Measurements from ENCODE around the gene SSC4D. TPM values are rescaled to one million over a fixed set of nuclear protein-coding genes. Genes with fewer than 3 reads are reported as not detected.
"Not testable (repeated sequence)": the region's sequence is repeated elsewhere in the genome, so short reads cannot be mapped to it uniquely, and the experiment has no call there.

SSC4D gene
- total RNA-seq, 1 donor from 2014 or later = 0.99 TPM

GRCh38 chr7:76368190-76368589 lies 41.3 kb downstream of the SSC4D start:
- no peak overlapping the region for H3K4me3 ChIP-seq
- H3K27me3 ChIP-seq (ENCODE audit: low read depth) = no peaks in the 10 kb centered on the region
- no peaks in the 10 kb centered on the region for H3K36me3 ChIP-seq
- H3K27ac ChIP-seq (replicated peaks) = no peak overlapping the region
- no peaks in the 10 kb centered on the region for H3K9me3 ChIP-seq (replicated peaks)
- intact Hi-C loops (cut with micrococcal nuclease) = no loop called here
- DNase-seq = no peak
- peaks cover 34% of the 10 kb centered on the region for H3K4me1 ChIP-seq
- TF ChIP-seq CTCF (IDR thresholded peaks at IDR 0.05; ENCODE audit: borderline replicate concordance) = no peak

- Histone ChIP-seq H3K27ac (replicated peaks) (peak overlapping the region; percentile 92), H3K27me3 (ENCODE audit: low read depth) (no peaks in the 10 kb centered on the region), H3K9me3 (replicated peaks) (no peaks in the 10 kb centered on the region), H3K4me3 (peak overlapping the region; percentile 32), H3K36me3 (no peaks in the 10 kb centered on the region), H3K4me1 (peaks cover 44% of the 10 kb centered on the region)
- DNase-seq = no peak
- intact Hi-C loops (cut with micrococcal nuclease) = no loop called here
- no peak for TF ChIP-seq CTCF (IDR thresholded peaks at IDR 0.05; ENCODE audit: borderline replicate concordance)
These were observed 45.3 kb downstream of the SSC4D start for GRCh38 chr7:76364198-76364584.

GRCh38 chr7:76363754-76364153 lies 45.7 kb downstream of the SSC4D start:
- H3K4me3 ChIP-seq; H3K9me3 ChIP-seq (replicated peaks); H3K36me3 ChIP-seq; H3K27me3 ChIP-seq (ENCODE audit: low read depth); DNase-seq; intact Hi-C loops (cut with micrococcal nuclease): not testable (repeated sequence)
- peak overlapping the region; percentile 92 for H3K27ac ChIP-seq (replicated peaks)
- H3K4me1 ChIP-seq = peaks cover 44% of the 10 kb centered on the region

- no peaks in the 10 kb centered on the region for H3K9me3 ChIP-seq (replicated peaks)
- H3K27me3 ChIP-seq (ENCODE audit: low read depth) = no peaks in the 10 kb centered on the region
- no peak for TF ChIP-seq CTCF (IDR thresholded peaks at IDR 0.05; ENCODE audit: borderline replicate concordance)
- no peak for DNase-seq
- peaks cover 62% of the 10 kb centered on the region for H3K4me1 ChIP-seq
- intact Hi-C loops (cut with micrococcal nuclease) = loop anchor here (5.0 kb wide), 1 partner anchor 38 kb away; no protein-coding TSS in a partner anchor
- H3K36me3 ChIP-seq = peaks cover 12% of the 10 kb centered on the region
- H3K4me3 ChIP-seq = peak overlapping the region; percentile 92
- peak overlapping the region; percentile 99 for H3K27ac ChIP-seq (replicated peaks)
These were observed 49.4 kb downstream of the SSC4D start for GRCh38 chr7:76359978-76360638.

GRCh38 chr7:76359111-76359977 lies 50.2 kb downstream of the SSC4D start:
- H3K27me3 ChIP-seq (ENCODE audit: low read depth) = no peaks in the 10 kb centered on the region
- H3K4me1 ChIP-seq = peaks cover 62% of the 10 kb centered on the region
- peak overlapping the region; percentile 92 for H3K4me3 ChIP-seq
- no peaks in the 10 kb centered on the region for H3K9me3 ChIP-seq (replicated peaks)
- peak; percentile 98 for DNase-seq
- peak; percentile 79 for TF ChIP-seq CTCF (IDR thresholded peaks at IDR 0.05; ENCODE audit: borderline replicate concordance)
- peak overlapping the region; percentile 99 for H3K27ac ChIP-seq (replicated peaks)
- peaks cover 12% of the 10 kb centered on the region for H3K36me3 ChIP-seq
- intact Hi-C loops (cut with micrococcal nuclease) = loop anchor here (5.0 kb wide), 1 partner anchor 37 kb away; no protein-coding TSS in a partner anchor

Measured in left ventricle myocardium inferior (tissue), 1 donor.